ENCODE data around the gene SIM1.

SIM1 gene

DNA sequence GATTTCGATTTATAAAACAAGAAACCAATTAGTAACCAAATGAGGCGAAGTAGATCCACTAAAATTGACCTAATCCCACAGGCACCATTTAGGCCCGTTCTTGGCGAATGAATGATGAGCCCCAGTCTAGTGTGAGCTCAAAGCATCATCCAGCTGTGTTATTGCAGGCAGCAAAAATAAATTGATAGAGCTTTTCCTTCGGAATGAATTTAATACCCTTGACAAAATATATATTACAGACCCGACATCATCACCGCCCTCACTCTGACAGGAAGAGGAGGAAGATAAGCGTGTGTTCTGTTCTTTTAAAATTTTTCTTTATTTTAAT, 7.8 kb downstream of the SIM1 start:
- no peak for DNase-seq (ENCODE audit: low read depth)

- no peak for DNase-seq (ENCODE audit: low read depth)
Observed at GRCh38 chr6:100456141-100456907, 8.4 kb downstream of the SIM1 start.

DNA sequence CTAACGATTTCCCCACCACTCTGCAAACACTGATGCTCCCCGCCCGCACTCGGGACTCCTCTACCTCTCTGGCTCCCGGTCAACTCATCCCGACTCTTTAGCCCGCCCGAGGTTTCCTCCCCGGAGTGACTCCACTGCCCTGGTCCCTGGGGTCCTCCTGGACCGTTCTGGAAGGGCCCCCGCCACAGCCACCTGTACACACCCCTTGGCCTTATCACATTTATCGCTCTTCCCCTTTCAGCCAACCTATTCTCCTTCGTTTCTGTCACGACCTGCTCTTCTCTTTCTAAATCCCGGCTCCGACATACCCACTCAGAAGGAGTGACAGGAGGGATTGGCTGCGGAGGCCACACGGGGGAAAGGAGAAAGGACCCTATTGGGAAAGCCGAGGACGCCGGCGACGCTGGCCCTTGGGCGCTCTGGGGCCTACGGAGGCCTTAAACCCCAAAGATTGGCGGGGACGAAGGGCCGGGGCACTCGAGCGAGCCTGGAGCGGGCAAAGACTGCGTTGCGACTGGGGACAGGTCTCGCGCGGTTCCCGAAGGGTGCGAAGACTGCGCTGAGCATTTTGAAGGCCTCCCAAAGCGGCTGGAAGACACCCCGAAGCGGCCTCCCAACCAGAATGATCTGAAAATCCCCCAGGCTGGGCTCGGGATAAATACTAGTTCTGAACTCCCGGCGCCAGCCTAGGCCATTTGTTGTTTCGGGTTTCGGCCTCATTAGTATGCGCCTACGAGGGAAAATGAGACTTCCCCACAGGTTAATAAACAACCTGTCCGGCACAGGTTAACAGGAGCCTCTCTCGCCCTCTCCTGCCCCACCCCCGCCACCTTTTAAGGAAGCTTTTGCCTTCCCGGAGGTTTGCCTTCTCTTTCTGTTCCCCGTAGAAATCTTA, 9.2 kb downstream of the SIM1 start:
- DNase-seq (ENCODE audit: low read depth) = no peak

DNA sequence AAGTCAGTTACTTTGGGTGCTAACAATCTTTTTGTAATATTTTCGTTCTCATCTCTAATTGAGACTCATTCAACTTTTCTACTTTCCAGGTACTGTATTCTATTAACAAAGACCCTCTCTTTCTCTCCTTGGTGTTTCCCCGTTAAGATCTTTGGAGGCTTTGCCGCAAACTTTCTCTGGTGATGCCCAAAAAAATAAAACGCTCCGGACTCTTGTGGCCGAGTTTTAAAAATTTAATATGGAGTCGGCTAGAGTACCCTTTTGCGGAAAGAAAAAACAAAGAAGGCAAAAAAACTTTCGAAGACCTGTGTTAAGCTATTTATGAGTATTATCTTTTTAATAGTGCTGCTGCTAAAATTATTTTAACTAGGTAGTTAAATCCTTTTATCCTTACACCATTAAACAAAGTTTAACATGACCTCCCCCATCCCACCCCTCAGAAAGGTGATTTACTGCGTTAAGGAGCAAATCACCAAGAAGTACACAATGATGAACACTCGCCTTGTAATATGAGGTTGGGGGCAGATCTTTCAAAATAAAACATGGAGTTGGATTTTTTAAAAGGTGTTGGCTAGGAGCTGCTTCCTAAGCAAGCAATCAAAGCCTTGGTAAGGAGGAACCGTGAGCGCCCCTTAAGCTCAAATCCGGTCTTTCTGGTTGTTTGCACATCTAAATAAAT, 10.0 kb downstream of the SIM1 start:
- DNase-seq (ENCODE audit: low read depth) = no peak

DNA sequence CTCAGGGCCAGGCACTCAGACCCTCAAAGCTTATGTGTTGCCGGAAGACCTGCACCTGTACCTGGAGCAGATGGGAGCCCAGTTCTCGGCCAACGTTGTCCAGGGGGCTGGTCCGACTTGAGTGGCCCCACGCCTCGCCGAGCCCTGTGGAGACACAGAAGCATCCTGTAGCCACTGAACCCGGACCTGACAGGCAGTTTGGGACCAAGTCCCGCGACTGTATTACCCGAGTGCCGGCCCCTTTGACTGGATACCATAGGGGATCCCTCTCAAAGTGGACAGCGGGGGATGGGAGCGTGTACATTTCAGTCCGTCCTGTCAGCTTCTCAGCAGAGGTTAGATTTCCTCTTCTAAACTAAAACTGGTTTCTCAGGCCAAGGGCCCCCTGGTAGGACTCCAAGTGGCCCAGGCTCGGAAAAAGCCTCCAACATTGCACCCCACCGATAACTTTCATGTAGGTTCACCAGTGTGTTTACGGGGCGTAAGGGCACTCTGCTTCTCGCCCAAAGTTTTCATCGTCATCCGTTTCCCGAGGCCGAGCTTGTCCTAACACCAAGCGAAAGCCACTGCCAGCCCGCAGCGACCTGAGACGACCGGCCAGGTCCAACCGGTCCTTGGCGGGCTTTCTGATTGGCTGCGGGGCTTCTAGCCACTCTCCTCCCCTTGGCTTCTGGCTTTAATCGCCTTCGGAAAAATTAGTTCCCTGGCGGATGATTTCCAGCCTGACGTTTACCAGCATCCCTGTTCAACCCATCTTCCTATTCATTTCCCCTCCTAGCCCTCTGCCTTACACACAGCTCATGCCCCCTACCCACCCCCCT, 10.8 kb downstream of the SIM1 start:
- DNase-seq (ENCODE audit: low read depth) = no peak

DNA sequence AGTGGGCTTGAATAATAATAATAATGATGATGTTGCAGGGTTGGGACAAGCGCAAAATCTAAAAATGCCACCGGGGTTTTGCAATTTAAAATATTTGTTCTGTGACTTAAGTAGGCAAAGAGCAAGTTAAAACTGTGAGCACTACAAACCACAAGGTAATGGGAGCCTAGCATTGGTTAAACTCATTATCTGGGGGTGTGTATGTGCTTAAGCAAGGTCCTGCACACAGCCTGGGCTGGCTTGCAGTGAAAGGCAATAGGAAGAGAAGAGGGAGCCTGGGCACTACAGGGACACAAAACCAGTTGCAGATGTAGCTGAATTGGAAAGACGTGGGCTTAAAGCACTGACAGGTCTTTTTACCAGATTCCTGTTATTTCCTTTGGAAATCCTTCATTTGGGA, 11.7 kb downstream of the SIM1 start:
- DNase-seq (ENCODE audit: low read depth) = no peak

DNA sequence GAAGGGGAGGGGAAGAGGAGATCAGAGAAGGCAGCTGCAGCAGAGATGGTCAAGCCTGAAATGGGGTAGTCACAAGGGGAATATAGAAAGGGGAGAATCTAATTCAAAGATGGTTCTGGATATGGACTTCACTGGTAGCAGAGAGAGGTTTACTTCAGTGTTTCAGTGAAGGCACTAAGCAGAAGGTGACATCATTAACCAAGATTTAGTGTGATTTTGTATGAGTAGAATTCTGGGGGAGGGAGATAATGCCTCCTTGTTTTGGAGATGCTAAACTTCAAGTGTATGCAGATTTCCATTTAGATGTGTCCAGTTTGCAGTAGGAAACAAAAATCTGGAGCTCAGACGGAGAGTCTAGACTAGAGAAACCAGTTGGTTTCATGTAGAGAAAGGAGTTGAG, 13.1 kb downstream of the SIM1 start:
- no peak for DNase-seq (ENCODE audit: low read depth)

- no peak for DNase-seq (ENCODE audit: low read depth)
Observed at GRCh38 chr6:100449239-100449691, 15.5 kb downstream of the SIM1 start.

GRCh38 chr6:100447900-100448748, 16.6 kb downstream of the SIM1 start:
- no peak for DNase-seq (ENCODE audit: low read depth)

DNA sequence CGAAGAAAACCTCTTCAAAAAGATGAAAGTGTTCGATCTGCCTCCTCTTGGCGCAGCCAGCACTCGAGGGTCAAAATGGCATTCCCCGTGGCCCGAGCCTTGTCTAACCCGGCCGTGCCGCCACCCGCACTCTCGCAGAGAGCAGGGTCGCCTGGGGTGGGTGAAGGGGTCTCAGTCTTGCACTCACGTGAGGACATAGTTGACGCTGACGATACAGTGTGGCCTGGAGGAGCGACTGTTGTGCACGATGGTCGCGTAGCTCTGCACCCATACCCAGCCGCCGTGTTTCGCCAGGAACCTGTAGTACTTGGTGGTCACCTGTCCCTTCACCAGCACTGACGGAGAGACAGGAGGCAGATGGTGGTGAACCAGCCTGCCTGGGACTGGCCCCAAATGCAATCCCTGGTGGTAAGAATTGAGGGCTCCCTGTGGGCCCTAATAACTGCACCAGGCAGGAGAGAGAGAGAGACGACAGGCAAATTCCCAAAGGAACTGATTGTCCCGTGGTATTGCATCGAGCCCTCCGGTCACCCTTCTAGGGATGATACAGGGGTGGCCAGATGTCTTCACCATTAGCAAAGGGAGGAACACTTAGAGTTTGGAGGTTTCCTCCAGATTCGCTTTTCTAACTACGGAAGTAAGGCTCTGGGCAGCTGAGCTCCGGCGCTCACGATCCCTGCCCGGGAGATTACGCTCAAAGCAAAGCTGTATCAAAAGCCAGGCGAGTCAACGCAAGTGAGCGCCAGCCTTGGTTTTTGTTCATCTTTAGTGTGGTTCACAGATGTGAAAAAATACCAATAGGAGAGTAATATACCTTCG, 17.4 kb downstream of the SIM1 start:
- DNase-seq (ENCODE audit: low read depth) = no peak

- no peak for DNase-seq (ENCODE audit: low read depth)
Observed at GRCh38 chr6:100446115-100447080, 18.3 kb downstream of the SIM1 start.

- no peak for DNase-seq (ENCODE audit: low read depth)
Observed at GRCh38 chr6:100445512-100445911, 19.2 kb downstream of the SIM1 start.

DNA sequence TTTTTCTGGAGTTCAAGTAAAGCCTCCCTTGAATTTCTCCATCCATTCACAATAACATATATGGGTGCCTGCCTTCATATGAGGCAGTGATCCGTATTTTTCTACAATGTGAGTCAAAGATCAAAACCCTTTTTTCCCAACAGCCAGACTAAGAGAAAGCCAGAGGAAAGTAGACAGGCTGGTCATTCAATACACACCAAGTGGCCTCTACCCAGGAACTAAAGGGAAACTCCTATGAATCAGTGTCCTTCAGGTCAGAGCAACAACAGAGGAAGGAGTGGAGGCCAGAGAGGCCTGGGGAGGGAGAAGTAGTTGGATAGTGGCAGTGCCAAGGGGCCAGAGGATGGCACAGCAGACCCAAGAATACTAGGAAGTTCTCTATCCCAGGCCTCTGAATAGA, 23.8 kb downstream of the SIM1 start:
- no peak for DNase-seq (ENCODE audit: low read depth)

GRCh38 chr6:100435299-100435698, 29.4 kb downstream of the SIM1 start:
- no peak for DNase-seq (ENCODE audit: low read depth)

DNA sequence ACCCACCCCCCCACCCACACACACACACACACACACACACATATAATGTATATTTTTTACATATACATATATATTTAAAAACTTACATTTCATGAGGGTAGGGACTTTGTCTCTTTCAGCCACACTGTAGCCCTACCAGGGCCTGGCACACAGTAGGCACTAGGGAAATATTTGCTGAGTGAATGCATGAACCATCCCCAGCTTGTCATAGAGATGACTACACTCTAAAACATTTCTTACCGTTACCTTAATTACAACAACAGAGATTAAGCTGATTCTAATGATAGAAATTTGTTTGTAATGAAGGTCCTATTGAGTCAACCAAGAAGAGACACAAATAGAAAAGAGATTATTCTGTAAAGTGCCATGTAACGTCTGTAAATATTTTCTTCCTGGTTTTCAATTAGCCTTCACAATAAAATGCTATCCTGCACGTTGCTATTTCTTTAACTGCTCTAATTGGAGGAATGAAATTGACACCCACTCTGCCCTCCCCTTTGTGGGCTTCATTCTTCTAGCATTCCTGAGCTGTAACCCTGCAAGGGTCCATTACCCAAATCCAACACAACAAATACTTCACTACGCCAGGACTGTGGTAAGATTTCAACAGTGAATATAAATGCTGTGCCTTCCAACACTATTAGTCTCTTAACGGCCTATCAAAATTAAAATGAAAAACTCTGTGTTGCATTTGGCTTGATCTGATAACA, 30.8 kb downstream of the SIM1 start:
- no peak for DNase-seq (ENCODE audit: low read depth)

DNA sequence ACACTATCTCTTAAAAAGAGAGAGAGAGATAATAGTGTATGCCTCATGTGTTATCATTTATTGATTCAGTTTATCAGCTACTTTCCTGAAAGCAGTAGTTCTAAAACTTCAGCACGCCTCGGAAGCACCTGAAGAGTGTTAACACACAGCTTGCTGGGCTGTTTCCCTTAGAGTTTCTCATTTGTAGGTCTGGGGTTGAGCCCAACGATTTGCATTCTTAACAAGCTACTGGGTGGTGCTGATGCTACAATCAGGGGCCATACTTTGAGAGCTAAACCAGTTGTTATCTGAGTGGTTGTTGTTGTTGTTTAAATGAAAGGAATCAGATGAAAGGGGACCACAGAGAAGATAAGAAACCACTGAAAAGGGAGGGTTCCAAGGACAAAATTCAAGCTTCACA, 32.6 kb downstream of the SIM1 start:
- no peak for DNase-seq (ENCODE audit: low read depth)

DNA sequence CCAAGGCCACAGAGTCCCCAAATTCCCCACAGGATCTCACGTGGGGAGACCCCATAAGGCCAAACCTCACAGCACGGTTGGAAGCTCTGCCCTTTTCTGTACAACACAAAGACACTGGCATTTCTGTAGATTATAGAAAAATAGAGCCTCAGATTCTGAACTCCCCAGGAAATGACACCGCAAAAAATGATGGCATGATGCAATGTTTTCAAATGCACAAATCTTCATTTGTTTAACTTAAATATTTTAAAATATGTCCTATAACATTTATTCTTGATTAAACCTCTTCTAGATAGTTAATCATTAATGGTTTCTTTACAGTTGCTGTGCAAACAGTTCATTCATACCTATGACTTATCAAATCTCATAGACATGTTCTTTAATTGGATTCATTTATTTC, 33.8 kb downstream of the SIM1 start:
- DNase-seq (ENCODE audit: low read depth) = no peak

- DNase-seq (ENCODE audit: low read depth) = no peak
Observed at GRCh38 chr6:100427452-100427851, 37.3 kb downstream of the SIM1 start.
